ENCODE measurements around the gene PSTK. TPM values are rescaled to one million over a fixed set of nuclear protein-coding genes. Genes with fewer than 3 reads are reported as not detected.

The PSTK gene
- total and polyA plus RNA-seq, 2 of the 13 experiments (the other 11 are each of a cell fraction or from before 2014, with no cell fraction given) = 8.2 to 9.3 TPM

DNA sequence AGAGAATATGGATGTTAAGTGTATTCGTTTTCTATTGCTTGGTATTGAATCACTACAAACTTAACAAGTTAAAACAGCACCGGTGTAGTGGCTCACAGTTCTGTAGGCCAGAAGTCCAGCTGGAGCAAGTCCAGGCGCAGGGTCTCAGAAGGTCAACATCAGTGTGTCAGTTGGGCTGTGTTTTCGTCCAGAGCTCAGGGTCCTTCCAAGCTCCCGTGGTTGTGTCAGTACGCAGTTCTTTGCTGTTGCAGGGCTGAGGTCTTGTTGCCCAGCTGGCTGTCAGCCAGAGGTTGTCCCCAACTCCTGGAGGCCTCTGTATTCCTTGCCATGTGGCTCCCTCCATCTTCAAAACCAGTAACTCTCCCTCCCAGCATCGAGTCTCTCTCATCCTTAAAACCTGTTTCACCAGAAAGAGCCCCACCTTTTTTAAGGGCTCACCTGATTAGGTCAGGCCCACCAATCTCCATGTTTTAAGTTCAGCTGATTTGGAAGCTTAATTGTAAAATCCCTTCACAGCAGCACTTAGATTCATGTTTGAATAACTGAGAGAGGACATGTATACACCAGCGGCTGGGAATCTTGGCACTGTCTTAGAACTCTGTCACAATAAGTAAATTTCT is 55.4 kb downstream of the PSTK start (continued):
- TF ChIP-seq, protein P1, sequence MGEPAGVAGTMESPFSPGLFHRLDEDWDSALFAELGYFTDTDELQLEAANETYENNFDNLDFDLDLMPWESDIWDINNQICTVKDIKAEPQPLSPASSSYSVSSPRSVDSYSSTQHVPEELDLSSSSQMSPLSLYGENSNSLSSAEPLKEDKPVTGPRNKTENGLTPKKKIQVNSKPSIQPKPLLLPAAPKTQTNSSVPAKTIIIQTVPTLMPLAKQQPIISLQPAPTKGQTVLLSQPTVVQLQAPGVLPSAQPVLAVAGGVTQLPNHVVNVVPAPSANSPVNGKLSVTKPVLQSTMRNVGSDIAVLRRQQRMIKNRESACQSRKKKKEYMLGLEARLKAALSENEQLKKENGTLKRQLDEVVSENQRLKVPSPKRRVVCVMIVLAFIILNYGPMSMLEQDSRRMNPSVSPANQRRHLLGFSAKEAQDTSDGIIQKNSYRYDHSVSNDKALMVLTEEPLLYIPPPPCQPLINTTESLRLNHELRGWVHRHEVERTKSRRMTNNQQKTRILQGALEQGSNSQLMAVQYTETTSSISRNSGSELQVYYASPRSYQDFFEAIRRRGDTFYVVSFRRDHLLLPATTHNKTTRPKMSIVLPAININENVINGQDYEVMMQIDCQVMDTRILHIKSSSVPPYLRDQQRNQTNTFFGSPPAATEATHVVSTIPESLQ (CRISPR knock-in tag; conservative IDR thresholded peaks at IDR 0.05) = no peak
- TF ChIP-seq HMG20B (CRISPR knock-in tag; conservative IDR thresholded peaks at IDR 0.05) (no peak), ZMYM4 (CRISPR knock-in tag; IDR thresholded peaks at IDR 0.05) (peak; percentile 87), ZNF883 (CRISPR knock-in tag; IDR thresholded peaks at IDR 0.05; ENCODE audit: not compliant biosample characterization) (no peak), REPIN1 (CRISPR knock-in tag; IDR thresholded peaks at IDR 0.05; ENCODE audit: borderline replicate concordance, low read depth) (no peak), ZBTB20 (CRISPR knock-in tag; IDR thresholded peaks at IDR 0.05; ENCODE audit: borderline replicate concordance, low read depth) (peak; percentile 63; the same call in 1 of the 2 replicates), HOXA5 (CRISPR knock-in tag; IDR thresholded peaks at IDR 0.05) (no peak), ZNF570 (CRISPR knock-in tag; IDR thresholded peaks at IDR 0.05; ENCODE audit: borderline replicate concordance) (no peak), ZNF333 (CRISPR knock-in tag; IDR thresholded peaks at IDR 0.05; ENCODE audit: borderline replicate concordance) (no peak), ZFP37 (CRISPR knock-in tag; IDR thresholded peaks at IDR 0.05; ENCODE audit: borderline replicate concordance) (no peak), ZNF234 (CRISPR knock-in tag; conservative IDR thresholded peaks at IDR 0.05) (no peak), SCMH1 (CRISPR knock-in tag; IDR thresholded peaks at IDR 0.05; ENCODE audit: borderline replicate concordance) (no peak), PAWR (CRISPR knock-in tag; IDR thresholded peaks at IDR 0.05; ENCODE audit: borderline replicate concordance) (no peak), PITX1 (CRISPR knock-in tag; IDR thresholded peaks at IDR 0.05) (peak; percentile 68), ZNF121 (CRISPR knock-in tag; IDR thresholded peaks at IDR 0.05) (peak; percentile 33; the same call in 1 of the 2 replicates), AKAP8 (CRISPR knock-in tag; IDR thresholded peaks at IDR 0.05) (no peak), ZNF367 (CRISPR knock-in tag; IDR thresholded peaks at IDR 0.05; ENCODE audit: borderline replicate concordance) (no peak), CBX2 (IDR thresholded peaks at IDR 0.05; ENCODE audit: low read depth, low read length) (no peak), CBX2 (CRISPR knock-in tag; IDR thresholded peaks at IDR 0.05; ENCODE audit: low read depth) (no peak)
- TF ChIP-seq, protein P2, sequence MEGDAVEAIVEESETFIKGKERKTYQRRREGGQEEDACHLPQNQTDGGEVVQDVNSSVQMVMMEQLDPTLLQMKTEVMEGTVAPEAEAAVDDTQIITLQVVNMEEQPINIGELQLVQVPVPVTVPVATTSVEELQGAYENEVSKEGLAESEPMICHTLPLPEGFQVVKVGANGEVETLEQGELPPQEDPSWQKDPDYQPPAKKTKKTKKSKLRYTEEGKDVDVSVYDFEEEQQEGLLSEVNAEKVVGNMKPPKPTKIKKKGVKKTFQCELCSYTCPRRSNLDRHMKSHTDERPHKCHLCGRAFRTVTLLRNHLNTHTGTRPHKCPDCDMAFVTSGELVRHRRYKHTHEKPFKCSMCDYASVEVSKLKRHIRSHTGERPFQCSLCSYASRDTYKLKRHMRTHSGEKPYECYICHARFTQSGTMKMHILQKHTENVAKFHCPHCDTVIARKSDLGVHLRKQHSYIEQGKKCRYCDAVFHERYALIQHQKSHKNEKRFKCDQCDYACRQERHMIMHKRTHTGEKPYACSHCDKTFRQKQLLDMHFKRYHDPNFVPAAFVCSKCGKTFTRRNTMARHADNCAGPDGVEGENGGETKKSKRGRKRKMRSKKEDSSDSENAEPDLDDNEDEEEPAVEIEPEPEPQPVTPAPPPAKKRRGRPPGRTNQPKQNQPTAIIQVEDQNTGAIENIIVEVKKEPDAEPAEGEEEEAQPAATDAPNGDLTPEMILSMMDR (CRISPR knock-in tag; IDR thresholded peaks at IDR 0.05) = no peak
- TF ChIP-seq, protein P3, sequence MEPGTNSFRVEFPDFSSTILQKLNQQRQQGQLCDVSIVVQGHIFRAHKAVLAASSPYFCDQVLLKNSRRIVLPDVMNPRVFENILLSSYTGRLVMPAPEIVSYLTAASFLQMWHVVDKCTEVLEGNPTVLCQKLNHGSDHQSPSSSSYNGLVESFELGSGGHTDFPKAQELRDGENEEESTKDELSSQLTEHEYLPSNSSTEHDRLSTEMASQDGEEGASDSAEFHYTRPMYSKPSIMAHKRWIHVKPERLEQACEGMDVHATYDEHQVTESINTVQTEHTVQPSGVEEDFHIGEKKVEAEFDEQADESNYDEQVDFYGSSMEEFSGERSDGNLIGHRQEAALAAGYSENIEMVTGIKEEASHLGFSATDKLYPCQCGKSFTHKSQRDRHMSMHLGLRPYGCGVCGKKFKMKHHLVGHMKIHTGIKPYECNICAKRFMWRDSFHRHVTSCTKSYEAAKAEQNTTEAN (CRISPR knock-in tag; conservative IDR thresholded peaks at IDR 0.05) = peak; percentile 69; the same call in 1 of the 2 replicates
- TF ChIP-seq, protein P4, sequence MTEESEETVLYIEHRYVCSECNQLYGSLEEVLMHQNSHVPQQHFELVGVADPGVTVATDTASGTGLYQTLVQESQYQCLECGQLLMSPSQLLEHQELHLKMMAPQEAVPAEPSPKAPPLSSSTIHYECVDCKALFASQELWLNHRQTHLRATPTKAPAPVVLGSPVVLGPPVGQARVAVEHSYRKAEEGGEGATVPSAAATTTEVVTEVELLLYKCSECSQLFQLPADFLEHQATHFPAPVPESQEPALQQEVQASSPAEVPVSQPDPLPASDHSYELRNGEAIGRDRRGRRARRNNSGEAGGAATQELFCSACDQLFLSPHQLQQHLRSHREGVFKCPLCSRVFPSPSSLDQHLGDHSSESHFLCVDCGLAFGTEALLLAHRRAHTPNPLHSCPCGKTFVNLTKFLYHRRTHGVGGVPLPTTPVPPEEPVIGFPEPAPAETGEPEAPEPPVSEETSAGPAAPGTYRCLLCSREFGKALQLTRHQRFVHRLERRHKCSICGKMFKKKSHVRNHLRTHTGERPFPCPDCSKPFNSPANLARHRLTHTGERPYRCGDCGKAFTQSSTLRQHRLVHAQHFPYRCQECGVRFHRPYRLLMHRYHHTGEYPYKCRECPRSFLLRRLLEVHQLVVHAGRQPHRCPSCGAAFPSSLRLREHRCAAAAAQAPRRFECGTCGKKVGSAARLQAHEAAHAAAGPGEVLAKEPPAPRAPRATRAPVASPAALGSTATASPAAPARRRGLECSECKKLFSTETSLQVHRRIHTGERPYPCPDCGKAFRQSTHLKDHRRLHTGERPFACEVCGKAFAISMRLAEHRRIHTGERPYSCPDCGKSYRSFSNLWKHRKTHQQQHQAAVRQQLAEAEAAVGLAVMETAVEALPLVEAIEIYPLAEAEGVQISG (CRISPR knock-in tag; IDR thresholded peaks at IDR 0.05) = peak; percentile 45
